ENCODE measurements around the gene MAZ. TPM values are rescaled to one million over a fixed set of nuclear protein-coding genes. Genes with fewer than 3 reads are reported as not detected.
"Not testable (repeated sequence)": the region's sequence is repeated elsewhere in the genome, so short reads cannot be mapped to it uniquely, and the experiment has no call there.

The MAZ gene
- total RNA-seq, result 123 and 132 TPM in 2 replicates
- 190 and 192 TPM in 2 replicates for polyA plus RNA-seq

DNA sequence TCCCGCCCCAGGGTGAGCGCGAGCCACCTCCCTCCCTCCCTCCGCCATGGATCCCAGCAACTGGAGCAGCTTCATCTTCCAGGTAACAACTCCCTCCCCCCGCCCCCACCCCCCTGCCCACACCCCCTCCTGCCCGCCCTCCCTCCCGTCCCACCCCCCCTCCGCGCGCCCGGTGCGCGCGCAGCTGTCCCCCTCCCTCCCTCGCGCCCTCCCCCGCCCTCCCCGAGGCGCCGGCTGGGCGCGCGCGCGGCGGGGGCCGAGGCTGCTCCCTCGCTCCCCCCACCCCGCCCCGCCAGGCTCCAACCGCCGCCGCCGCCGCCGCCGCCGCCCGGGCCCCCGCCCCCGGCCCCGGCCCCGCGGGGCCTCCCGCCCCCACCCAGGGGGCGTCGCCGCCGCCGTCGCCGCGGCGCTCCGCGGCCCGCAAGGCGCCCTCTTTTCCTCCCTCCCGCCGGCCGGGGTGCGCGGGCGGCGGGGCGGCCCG lies at the start of gene MAZ:
Gene MAZ, plus strand, starts transcription at position 431 of the 481 bp plus-strand sequence. CDS start 173 bp downstream, outside the sequence.
- Histone ChIP-seq H2AFZ (no peak within 1 kb of the TSS), H3K4me1 (ENCODE audit: insufficient read depth) (peaks cover 38% of the 10 kb centered on the region), H3K36me3 (replicated peaks; ENCODE audit: insufficient read depth, low read depth) (no peaks in the 10 kb centered on the region), H3K27me3 (no peaks in the 10 kb centered on the region), H3K9me3 (ENCODE audit: low read depth) (no peaks in the 10 kb centered on the region), H3K27ac (peak within 1 kb of the TSS; percentile 98), H3K9me2 (replicated peaks; ENCODE audit: insufficient read depth) (no peaks in the 10 kb centered on the region), H3K4me3 (peak within 1 kb of the TSS; percentile 84), H3K79me2 (peaks cover 31% of the 10 kb centered on the region), H3K4me2 (peak within 1 kb of the TSS; percentile 91), H4K20me1 (ENCODE audit: insufficient read depth, poor library complexity, severe bottlenecking) (peaks cover 24% of the 10 kb centered on the region)
- no peak for TF ChIP-seq CTCF (IDR thresholded peaks at IDR 0.05; ENCODE audit: poor library complexity)
- TF ChIP-seq EZH2 (IDR thresholded peaks at IDR 0.05; ENCODE audit: borderline replicate concordance), result no peak
- TF ChIP-seq EZH2phosphoT487 (IDR thresholded peaks at IDR 0.05; ENCODE audit: low read depth, severe bottlenecking, unreplicated experiment), result no peak
- 10% methylated on average over 2 of the region's 67 CpGs for WGBS (ENCODE audit: low lambda C conversion rate, missing lambda C conversion rate)
- peak; percentile 92 for DNase-seq (ENCODE audit: low spot score)

- Histone ChIP-seq H3K4me1 (ENCODE audit: insufficient read depth) (peaks cover 27% of the 10 kb centered on the region), H3K4me2 (no peak overlapping the region), H4K20me1 (ENCODE audit: insufficient read depth, poor library complexity, severe bottlenecking) (no peaks in the 10 kb centered on the region), H3K27me3 (no peaks in the 10 kb centered on the region), H3K9me3 (ENCODE audit: low read depth) (no peaks in the 10 kb centered on the region), H2AFZ (no peak overlapping the region), H3K4me3 (no peak overlapping the region), H3K36me3 (replicated peaks; ENCODE audit: insufficient read depth, low read depth) (no peaks in the 10 kb centered on the region), H3K9me2 (replicated peaks; ENCODE audit: insufficient read depth) (no peaks in the 10 kb centered on the region), H3K27ac (peak overlapping the region; percentile 58), H3K79me2 (no peaks in the 10 kb centered on the region)
- WGBS (ENCODE audit: low lambda C conversion rate, missing lambda C conversion rate), result 50% methylated on average over 1 of the region's 1 CpG
- DNase-seq (ENCODE audit: low spot score), result peak; percentile 52
- TF ChIP-seq CTCF (IDR thresholded peaks at IDR 0.05; ENCODE audit: poor library complexity), result no peak
- no peak for TF ChIP-seq EZH2phosphoT487 (IDR thresholded peaks at IDR 0.05; ENCODE audit: low read depth, severe bottlenecking, unreplicated experiment)
- no peak for TF ChIP-seq EZH2 (IDR thresholded peaks at IDR 0.05; ENCODE audit: borderline replicate concordance)
Measured at GRCh38 chr16:29756654-29757053, 49.7 kb upstream of the MAZ start.

- H3K36me3 ChIP-seq (replicated peaks; ENCODE audit: insufficient read depth, low read depth); H2AFZ ChIP-seq; H4K20me1 ChIP-seq (ENCODE audit: insufficient read depth, poor library complexity, severe bottlenecking); H3K79me2 ChIP-seq; DNase-seq (ENCODE audit: low spot score); H3K27me3 ChIP-seq; H3K9me2 ChIP-seq (replicated peaks; ENCODE audit: insufficient read depth); H3K9me3 ChIP-seq (ENCODE audit: low read depth); H3K4me3 ChIP-seq: not testable (repeated sequence)
- peak overlapping the region; percentile 14 for H3K4me2 ChIP-seq
- H3K27ac ChIP-seq, result peak overlapping the region; percentile 58
- peaks cover 27% of the 10 kb centered on the region for H3K4me1 ChIP-seq (ENCODE audit: insufficient read depth)
- WGBS (ENCODE audit: low lambda C conversion rate, missing lambda C conversion rate), result 65% methylated on average over 8 of the region's 8 CpGs
Measured at GRCh38 chr16:29757086-29757485, 49.2 kb upstream of the MAZ start.

DNA sequence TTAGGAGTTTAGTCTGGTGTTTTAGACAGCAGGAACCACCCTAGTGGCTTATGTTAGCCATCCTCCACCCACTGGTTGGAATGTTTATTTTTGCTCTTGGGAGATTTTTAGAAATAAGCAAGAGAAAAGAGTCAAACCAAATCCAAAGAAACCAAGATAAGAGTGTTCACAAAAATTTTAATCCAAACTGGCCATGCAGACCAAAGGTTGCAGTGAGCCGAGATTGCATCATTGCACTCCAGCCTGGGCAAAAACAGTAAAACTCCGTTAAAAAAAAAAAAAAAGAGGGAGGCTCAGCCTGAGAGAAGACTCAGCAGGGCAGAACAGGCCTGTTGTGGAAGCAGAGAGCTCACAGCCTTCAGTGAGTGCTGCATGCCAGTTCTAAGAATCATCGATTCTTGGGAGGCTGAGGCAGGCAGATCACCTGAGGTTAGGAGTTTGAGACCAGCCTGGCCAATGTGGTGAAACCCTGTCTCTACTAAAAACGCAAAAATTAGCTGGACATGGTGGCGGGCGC lies 48.3 kb upstream of the MAZ start:
- Histone ChIP-seq H3K27ac (peak overlapping the region; percentile 58), H3K4me3 (no peak overlapping the region), H2AFZ (peak overlapping the region; percentile 53), H3K4me2 (no peak overlapping the region), H3K79me2 (no peaks in the 10 kb centered on the region), H3K9me2 (replicated peaks; ENCODE audit: insufficient read depth) (no peaks in the 10 kb centered on the region), H3K36me3 (replicated peaks; ENCODE audit: insufficient read depth, low read depth) (no peaks in the 10 kb centered on the region), H4K20me1 (ENCODE audit: insufficient read depth, poor library complexity, severe bottlenecking) (no peaks in the 10 kb centered on the region), H3K27me3 (no peaks in the 10 kb centered on the region), H3K9me3 (ENCODE audit: low read depth) (no peaks in the 10 kb centered on the region), H3K4me1 (ENCODE audit: insufficient read depth) (peaks cover 27% of the 10 kb centered on the region)
- no peak for TF ChIP-seq EZH2 (IDR thresholded peaks at IDR 0.05; ENCODE audit: borderline replicate concordance)
- TF ChIP-seq EZH2phosphoT487 (IDR thresholded peaks at IDR 0.05; ENCODE audit: low read depth, severe bottlenecking, unreplicated experiment), result no peak
- no peak for TF ChIP-seq CTCF (IDR thresholded peaks at IDR 0.05; ENCODE audit: poor library complexity)
- peak; percentile 46 for DNase-seq (ENCODE audit: low spot score)
- WGBS (ENCODE audit: low lambda C conversion rate, missing lambda C conversion rate), result 64% methylated on average over 6 of the region's 6 CpGs

Data from hepatocyte (in vitro differentiated cells).